K562 treated with DMSO at 1 percent for 48 hours (cell line): ENCODE data around the gene SCGB1C1. TPM values are rescaled to one million over a fixed set of nuclear protein-coding genes. Genes with fewer than 3 reads are reported as not detected.

Source experiments
- total RNA-seq: library from RNA; unstranded; fragments of 300-600 nt; gene quantifications from 2 replicates; pipeline ENCODE4 v1.2.3, GENCODE V29; 2022; ENCODE audit warnings: low replicate concordance; ENCODE audit errors: extremely low read depth

Gene SCGB1C1
- total RNA-seq, result not detected in 2 replicates

DNA sequence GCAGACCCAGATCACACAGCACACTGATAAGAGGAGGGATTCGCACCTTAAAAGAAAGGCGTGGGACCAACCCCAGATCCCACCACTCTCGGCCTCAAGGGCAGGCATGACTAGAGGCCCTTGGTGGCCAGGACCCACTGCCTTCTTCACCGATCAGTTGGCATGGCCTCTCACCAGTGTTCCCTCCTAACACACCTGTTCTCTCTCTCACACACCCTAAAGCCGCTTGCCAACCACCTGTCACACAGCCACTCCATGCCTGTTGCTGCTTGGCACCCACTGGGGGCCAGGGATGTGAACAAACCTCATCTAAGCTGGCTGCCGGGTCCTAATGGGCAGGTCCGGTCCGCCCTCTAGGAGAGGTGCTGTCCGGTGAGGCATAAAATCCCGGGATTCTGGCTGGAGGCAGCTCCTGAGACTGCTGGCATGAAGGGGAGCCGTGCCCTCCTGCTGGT lies at the start of gene SCGB1C1:
SCGB1C1 (plus strand) TSS at position 405 of the 455 bp plus-strand sequence; CDS start at position 427, 22 bp downstream.

DNA sequence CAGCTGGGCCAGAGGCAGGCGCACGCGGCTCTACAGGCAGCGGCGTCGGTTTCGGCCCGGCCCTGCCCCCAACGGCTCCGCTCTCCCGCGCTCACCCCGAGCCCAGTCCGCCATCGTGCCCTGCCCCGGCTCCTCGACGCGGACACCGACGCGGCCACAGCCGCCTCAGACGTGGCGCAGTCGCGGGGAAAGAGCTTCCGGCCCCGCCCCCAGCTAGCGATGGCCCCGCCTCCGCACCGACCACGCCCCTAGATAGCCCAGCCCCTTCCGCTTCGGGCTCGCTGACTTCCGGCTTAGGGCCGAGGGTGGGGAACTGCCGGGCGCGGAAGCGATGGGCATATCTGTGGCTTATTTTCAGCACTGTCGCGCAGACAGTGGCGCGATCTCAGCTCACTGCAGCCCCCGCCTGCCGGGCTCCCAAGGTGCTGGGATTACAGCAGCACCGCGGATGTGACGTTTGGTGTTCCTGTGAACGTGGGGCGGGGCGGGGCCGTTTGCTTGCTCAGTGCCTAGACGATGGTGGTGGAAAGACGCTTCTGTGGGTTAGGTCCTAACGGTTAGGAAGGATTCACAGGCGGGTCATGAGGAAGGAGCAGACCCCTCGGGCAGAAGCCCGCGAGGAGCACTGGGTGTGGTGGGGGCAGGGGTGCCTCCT lies 14.5 kb downstream of the SCGB1C1 start, which contains the start of the genes BET1L and RIC8A:
BET1L (minus strand) TSS at position 192 of the 655 bp plus-strand sequence; CDS start at position 114, 78 bp downstream.
RIC8A (plus strand) TSS at position 501 of the 655 bp plus-strand sequence. CDS start 1,147 bp downstream, outside the sequence.

DNA sequence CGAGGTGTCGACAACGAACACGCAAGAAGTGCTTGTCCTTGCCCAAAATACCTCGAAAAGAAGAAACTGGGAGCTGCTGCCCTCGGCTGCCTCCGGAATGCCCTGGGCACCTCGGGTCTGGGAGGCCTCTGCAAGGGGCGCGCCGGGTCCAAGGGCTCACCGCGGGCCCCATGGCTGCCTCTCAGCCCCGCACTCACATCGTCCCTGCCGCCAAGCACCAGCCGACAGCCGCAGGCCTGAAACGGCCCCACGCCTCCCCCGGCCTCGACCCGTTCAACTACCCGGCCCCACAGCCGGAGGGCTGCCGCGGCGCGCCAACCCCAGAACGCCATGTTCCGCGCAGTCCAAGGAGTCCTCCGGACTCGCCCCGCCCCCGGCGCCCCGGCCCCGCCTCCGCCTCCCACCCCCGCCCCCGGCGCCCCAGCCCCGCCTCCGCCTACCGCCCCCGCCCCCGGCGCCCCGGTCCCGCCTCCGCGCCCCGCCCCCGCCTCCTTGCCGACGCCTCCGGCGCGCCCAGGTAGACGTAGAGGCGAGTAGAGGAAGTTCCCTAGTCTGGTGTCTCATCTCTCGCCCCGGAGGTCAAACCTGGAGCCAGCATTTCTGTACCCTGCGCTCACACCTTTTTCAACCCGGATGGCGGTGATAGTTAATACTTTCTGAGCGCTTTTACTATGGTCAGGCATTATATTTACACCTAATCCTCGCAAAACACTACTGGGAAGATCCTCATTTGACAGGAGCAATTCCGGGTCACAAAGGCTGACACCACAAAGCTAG lies 43.3 kb downstream of the SCGB1C1 start, which contains the start of gene SIRT3:
SIRT3 (minus strand) TSS at position 346 of the 777 bp plus-strand sequence; CDS start at position 332, 14 bp downstream.

DNA sequence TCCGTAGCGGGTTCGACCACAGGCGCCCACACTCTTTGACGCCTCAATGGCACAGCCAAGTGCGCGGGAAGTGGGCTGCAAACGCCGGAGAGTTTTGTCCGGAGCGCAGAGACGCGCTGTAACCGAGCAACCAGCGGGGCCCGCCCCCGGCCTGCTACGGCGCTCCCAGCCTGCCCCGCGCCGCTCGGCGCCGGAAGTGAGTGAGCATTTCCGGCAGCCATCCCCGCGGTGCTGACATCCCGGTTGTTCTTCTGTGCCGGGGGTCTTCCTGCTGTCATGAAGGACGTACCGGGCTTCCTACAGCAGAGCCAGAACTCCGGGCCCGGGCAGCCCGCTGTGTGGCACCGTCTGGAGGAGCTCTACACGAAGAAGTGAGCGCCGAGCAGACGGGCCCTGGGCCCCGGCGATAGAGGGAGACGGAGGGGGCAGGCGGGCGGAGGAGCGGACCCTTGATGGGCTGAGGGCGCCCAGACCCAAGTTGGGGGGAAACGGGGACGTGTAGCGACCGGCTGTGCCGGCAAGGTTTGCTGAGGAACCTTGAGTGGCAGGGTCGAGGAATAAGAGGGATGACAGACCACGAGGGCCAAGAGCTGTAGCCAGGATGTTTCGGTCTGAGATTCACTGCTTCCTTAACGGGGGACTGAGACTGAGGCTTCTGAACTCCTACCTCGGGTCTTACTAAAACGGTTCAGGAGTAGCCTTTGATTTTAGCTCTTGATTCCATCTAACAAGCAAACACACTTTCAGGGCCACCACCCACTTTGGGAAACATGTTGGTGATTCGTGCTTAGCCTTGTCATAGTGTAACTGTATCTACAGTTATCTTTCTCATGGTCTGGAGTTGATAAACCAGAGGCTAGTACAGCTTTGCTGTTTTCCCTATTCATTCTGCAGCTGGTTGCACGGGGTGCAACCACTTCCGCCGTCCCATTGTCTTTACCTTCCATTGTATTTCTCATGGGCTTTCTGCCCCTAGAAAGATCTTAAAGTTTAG lies 44.2 kb downstream of the SCGB1C1 start, which contains the start of gene PSMD13:
PSMD13 (plus strand) TSS at position 203 of the 994 bp plus-strand sequence; CDS start at position 277, 74 bp downstream.

Other genes with a start within 250 kb of the SCGB1C1 start
- not detected in 2 replicates for gene BET1L, start 14.3 kb downstream of the SCGB1C1 start, total RNA-seq
- gene RIC8A, start 14.6 kb downstream of the SCGB1C1 start, total RNA-seq, result not detected in 2 replicates
- not detected in 2 replicates for gene SIRT3, start 43.3 kb downstream of the SCGB1C1 start, total RNA-seq
- gene PSMD13, start 43.9 kb downstream of the SCGB1C1 start, total RNA-seq, result not detected in 2 replicates
- gene NLRP6, start 85.3 kb downstream of the SCGB1C1 start, total RNA-seq, result not detected in 2 replicates
- not detected in 2 replicates for gene PGGHG, start 96.0 kb downstream of the SCGB1C1 start, total RNA-seq
- not detected in 2 replicates for gene IFITM5, start 106.4 kb downstream of the SCGB1C1 start, total RNA-seq
- 1,297 TPM in 1 of 2 replicates, not detected in the other for gene IFITM2, start 114.7 kb downstream of the SCGB1C1 start, total RNA-seq
- 1,098 TPM in 1 of 2 replicates, not detected in the other for gene IFITM1, start 121.0 kb downstream of the SCGB1C1 start, total RNA-seq
- not detected in 2 replicates for gene IFITM3, start 127.8 kb downstream of the SCGB1C1 start, total RNA-seq
- gene B4GALNT4, start 176.4 kb downstream of the SCGB1C1 start, total RNA-seq, result not detected in 2 replicates
- gene PKP3, start 201.1 kb downstream of the SCGB1C1 start, total RNA-seq, result not detected in 2 replicates
- gene SIGIRR, start 221.9 kb downstream of the SCGB1C1 start, total RNA-seq, result not detected in 2 replicates
- not detected in 2 replicates for gene ANO9, start 248.9 kb downstream of the SCGB1C1 start, total RNA-seq